ENCODE results near the gene ZNF273.
"Not testable (repeated sequence)": the region's sequence is repeated elsewhere in the genome, so short reads cannot be mapped to it uniquely, and the experiment has no call there.

The ZNF273 gene

DNA sequence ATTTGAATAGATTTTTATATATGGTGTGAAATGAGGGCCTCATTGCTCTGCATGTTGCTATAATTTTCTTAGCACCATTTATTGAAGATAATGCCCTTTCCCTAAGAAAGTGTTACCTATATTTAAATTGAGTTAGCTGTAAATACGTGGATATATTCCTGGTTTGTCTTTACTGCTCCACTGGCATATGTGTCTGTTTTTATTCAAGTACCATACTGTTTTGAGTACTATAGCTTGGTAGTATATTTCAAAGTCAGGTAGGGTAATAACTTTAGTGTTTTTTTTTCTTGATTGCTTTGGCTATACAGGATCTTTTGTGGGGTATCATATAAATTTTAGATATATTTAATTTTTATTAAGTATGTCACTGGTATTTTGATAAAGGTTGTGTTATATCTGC, 31.4 kb downstream of the ZNF273 start:
- Histone ChIP-seq H3K27me3 (ENCODE audit: control insufficient read depth, insufficient read depth, low read length) (no peaks in the 10 kb centered on the region), H3K9ac (ENCODE audit: low read depth, low read length) (no peak overlapping the region), H3K4me2 (ENCODE audit: low read length) (no peak overlapping the region), H3K36me3 (ENCODE audit: insufficient read depth, low read length) (no peaks in the 10 kb centered on the region), H3K9me3 (replicated peaks; ENCODE audit: low read length) (no peaks in the 10 kb centered on the region), H3K4me1 (ENCODE audit: control insufficient read depth, insufficient read depth, low read length) (no peaks in the 10 kb centered on the region), H3K4me3 (ENCODE audit: low read length) (no peak overlapping the region)

DNA sequence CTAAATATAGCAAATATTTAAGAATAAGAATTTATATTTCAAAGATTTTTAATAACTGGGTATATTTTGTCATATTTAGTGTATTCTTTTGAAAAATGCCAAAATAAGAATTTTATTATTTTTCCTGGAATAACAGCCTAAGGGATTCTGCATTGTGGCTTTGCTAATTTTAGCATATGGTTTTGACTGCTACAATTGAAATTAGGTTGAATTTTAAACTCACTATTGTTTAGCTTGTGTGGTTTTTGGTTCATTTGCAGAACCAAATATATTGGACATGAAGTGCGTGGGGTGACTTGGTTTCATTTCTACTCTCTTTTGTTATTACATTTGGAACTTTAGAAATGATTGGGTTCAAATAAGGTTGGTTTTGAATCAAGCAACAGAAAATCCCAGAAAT, 35.5 kb downstream of the ZNF273 start:
- no peaks in the 10 kb centered on the region for H3K4me1 ChIP-seq (ENCODE audit: control insufficient read depth, insufficient read depth, low read length)
- no peaks in the 10 kb centered on the region for H3K27me3 ChIP-seq (ENCODE audit: control insufficient read depth, insufficient read depth, low read length)
- H3K9me3 ChIP-seq (replicated peaks; ENCODE audit: low read length): no peaks in the 10 kb centered on the region
- no peaks in the 10 kb centered on the region for H3K36me3 ChIP-seq (ENCODE audit: insufficient read depth, low read length)
- no peak overlapping the region for H3K4me2 ChIP-seq (ENCODE audit: low read length)
- no peak overlapping the region for H3K9ac ChIP-seq (ENCODE audit: low read depth, low read length)
- H3K4me3 ChIP-seq (ENCODE audit: low read length): no peak overlapping the region

DNA sequence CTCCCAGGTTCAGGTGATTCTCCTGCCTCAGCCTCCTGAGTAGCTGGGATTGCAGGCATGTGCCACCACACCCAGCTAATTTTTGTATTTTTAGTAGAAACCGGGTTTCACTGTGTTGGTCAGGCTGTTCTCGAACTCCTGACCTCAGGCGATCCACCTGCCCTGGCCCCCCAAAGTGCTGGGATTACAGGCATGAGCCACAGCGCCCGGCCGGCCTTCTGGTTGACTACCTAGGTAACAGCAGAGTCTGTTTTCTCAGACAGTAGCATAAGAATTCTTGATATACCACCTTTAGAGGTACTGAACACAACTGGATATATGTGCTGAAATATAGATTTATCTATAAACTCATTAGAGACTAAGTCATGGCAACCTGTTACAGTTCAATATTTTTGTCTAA, 36.9 kb downstream of the ZNF273 start:
- not testable (repeated sequence) for H3K9me3 ChIP-seq (replicated peaks; ENCODE audit: low read length); H3K36me3 ChIP-seq (ENCODE audit: insufficient read depth, low read length); H3K27me3 ChIP-seq (ENCODE audit: control insufficient read depth, insufficient read depth, low read length); H3K4me1 ChIP-seq (ENCODE audit: control insufficient read depth, insufficient read depth, low read length); H3K4me2 ChIP-seq (ENCODE audit: low read length); H3K4me3 ChIP-seq (ENCODE audit: low read length); H3K9ac ChIP-seq (ENCODE audit: low read depth, low read length)

DNA sequence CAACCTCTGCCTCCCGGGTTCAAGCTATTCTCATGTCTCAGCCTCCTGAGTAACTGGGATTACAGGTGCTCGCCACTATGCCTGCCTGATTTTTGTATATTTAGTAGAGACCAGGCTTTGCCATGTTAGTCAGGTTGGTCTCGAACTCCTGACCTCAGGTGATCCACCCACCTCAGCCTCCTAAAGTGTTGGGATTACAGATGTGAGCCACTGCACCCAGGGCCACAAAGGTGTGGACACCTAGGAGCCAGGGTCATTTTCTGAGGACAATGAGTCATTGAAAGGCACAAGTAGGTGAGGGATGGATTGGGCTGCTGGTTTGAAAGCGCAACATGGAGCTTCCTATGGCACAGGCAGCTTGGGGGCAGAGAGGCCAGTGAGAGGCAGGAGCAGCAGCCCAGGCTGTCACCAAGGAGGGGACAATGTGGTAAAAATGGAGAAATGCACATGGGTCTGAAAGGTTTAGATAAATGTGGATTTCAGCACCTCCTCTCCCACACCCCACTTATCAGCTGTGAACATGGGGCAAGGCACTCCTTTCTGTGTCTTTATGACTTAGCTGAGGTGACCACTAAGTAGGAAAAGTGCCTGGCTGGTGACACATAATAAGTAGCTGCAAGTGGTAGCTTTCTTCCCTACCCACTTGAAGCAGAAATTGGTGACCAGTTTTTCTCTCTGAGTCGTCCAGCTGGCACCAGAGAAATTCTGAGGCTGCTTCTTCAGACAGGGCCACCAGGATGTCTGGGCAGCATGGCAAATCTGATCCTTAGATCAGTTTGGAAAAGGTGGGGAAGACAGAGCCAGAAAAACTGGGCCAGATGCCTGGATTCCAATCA, 41.8 kb downstream of the ZNF273 start:
- not testable (repeated sequence) for H3K4me1 ChIP-seq (ENCODE audit: control insufficient read depth, insufficient read depth, low read length); H3K9ac ChIP-seq (ENCODE audit: low read depth, low read length); H3K4me2 ChIP-seq (ENCODE audit: low read length); H3K36me3 ChIP-seq (ENCODE audit: insufficient read depth, low read length); H3K4me3 ChIP-seq (ENCODE audit: low read length); H3K9me3 ChIP-seq (replicated peaks; ENCODE audit: low read length)
- H3K27me3 ChIP-seq (ENCODE audit: control insufficient read depth, insufficient read depth, low read length): peaks cover 39% of the 10 kb centered on the region

DNA sequence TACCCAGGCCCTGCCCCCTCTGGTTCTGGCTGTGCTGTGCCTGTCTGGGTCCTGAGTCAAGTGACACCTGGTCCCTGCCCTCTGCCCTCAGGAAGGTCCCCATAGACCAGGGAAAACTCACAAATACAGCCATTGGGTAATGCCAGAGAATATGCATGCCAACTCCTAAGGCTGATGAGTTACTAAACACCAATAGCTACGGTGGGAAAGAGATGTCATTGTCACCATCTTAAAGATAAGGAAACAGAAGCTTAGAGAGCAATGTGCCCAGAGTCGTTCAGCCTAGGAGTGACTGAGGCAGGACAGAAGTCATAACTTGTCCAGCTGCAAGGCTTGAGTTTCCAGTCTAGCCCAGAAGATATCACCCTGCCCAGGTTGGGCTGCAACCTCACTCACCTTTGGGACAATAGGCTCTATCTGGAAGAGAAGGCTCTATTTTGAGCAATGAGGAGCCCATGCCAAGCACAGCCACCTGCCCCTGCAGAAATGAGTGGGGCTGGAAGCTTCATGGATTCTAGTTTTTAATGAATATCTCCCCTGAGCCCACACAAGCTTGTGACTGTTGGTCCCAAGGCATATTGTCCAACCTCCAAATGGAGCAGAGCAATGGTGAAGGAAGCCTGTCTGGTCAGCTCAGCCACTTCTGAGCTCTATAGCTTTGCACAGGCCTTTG, 42.6 kb downstream of the ZNF273 start:
- Histone ChIP-seq H3K4me2 (ENCODE audit: low read length) (no peak overlapping the region), H3K9ac (ENCODE audit: low read depth, low read length) (no peak overlapping the region), H3K4me3 (ENCODE audit: low read length) (no peak overlapping the region), H3K27me3 (ENCODE audit: control insufficient read depth, insufficient read depth, low read length) (peaks cover 44% of the 10 kb centered on the region), H3K9me3 (replicated peaks; ENCODE audit: low read length) (no peaks in the 10 kb centered on the region), H3K4me1 (ENCODE audit: control insufficient read depth, insufficient read depth, low read length) (peaks cover 7% of the 10 kb centered on the region), H3K36me3 (ENCODE audit: insufficient read depth, low read length) (no peaks in the 10 kb centered on the region)

DNA sequence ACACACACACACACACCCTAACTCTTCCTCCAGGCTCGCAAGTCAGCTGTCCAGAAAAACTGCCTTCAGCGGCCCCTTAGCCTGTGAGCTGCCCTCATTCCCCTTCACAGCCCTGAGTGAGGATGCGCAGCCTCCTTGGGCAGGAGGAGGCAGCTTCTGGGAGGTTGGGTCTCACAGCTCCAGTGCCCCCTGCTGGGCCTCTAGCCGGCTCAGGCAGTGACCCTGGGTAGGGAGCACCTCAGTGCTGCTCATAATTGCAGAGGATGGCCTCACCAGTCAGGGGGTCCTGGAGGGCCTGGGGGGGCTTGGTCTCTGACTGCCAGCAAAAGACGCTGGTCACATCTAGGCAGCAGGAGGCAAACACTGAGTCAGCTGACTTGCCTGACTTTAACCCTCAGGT, 43.7 kb downstream of the ZNF273 start:
- Histone ChIP-seq H3K27me3 (ENCODE audit: control insufficient read depth, insufficient read depth, low read length) (peaks cover 44% of the 10 kb centered on the region), H3K36me3 (ENCODE audit: insufficient read depth, low read length) (no peaks in the 10 kb centered on the region), H3K4me3 (ENCODE audit: low read length) (no peak overlapping the region), H3K9me3 (replicated peaks; ENCODE audit: low read length) (no peaks in the 10 kb centered on the region), H3K9ac (ENCODE audit: low read depth, low read length) (no peak overlapping the region), H3K4me1 (ENCODE audit: control insufficient read depth, insufficient read depth, low read length) (peaks cover 7% of the 10 kb centered on the region), H3K4me2 (ENCODE audit: low read length) (no peak overlapping the region)

DNA sequence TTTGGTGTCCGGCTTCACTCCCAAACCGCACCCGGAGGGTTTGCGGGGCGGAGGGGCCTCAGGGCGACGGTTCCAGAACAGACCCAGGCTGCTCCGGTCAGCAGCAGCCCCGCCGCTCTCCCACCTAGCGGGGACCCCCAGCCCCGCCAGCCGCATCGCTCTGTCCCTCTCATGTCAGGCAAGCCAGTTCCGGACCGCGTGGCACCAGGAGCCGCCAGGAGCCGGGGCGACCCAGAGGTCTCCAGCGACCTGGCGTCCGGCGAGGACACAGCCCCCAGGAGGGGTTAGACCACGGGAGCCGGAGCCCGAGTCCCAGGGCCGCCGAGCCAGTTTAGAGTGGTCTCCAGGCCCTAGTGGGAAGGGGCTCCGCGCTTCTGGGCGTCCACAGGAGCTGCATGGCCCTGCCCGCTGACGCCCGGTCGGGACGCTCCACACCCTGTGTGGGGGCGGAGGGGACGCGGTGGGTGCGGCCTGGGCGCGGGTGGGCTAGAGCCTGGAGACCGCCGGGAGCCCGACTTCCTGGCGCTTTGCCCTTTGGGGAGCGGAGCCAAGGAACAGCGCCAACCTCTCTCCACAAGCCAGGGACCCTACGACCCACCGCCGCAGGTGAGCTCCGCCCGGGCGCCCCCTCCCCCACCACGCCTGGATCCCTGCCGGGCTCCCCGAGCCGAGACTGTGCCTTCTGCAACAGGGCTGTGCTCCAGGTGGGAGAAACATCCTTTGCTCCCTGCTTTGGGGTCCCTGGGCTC, 44.4 kb downstream of the ZNF273 start:
- no peaks in the 10 kb centered on the region for H3K36me3 ChIP-seq (ENCODE audit: insufficient read depth, low read length)
- H3K9me3 ChIP-seq (replicated peaks; ENCODE audit: low read length): no peaks in the 10 kb centered on the region
- peak overlapping the region; percentile 39 for H3K4me3 ChIP-seq (ENCODE audit: low read length)
- H3K9ac ChIP-seq (ENCODE audit: low read depth, low read length): no peak overlapping the region
- H3K4me1 ChIP-seq (ENCODE audit: control insufficient read depth, insufficient read depth, low read length): peaks cover 7% of the 10 kb centered on the region
- peak overlapping the region; percentile 68 for H3K4me2 ChIP-seq (ENCODE audit: low read length)
- H3K27me3 ChIP-seq (ENCODE audit: control insufficient read depth, insufficient read depth, low read length): peaks cover 44% of the 10 kb centered on the region

DNA sequence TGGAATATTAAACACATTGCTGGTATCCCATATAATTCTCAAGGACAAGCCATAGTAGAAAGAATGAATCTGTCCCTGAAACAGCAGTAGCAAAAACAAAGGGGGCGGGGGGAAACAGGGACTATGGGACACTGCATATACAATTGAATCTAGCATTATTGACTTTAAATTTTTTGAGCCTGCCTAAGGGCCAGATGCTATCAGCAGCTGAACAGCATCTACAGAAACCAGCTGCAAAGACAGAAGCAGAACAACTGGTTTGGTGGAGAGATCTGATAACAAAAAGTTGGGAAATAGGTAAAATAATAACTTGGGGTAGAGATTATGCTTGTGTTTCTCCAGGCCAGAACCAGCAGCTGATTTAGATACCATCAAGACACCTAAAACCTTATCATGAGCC, 45.7 kb downstream of the ZNF273 start:
- H3K27me3 ChIP-seq (ENCODE audit: control insufficient read depth, insufficient read depth, low read length): peaks cover 44% of the 10 kb centered on the region
- not testable (repeated sequence) for H3K4me1 ChIP-seq (ENCODE audit: control insufficient read depth, insufficient read depth, low read length); H3K4me3 ChIP-seq (ENCODE audit: low read length); H3K9ac ChIP-seq (ENCODE audit: low read depth, low read length); H3K4me2 ChIP-seq (ENCODE audit: low read length); H3K9me3 ChIP-seq (replicated peaks; ENCODE audit: low read length); H3K36me3 ChIP-seq (ENCODE audit: insufficient read depth, low read length)

DNA sequence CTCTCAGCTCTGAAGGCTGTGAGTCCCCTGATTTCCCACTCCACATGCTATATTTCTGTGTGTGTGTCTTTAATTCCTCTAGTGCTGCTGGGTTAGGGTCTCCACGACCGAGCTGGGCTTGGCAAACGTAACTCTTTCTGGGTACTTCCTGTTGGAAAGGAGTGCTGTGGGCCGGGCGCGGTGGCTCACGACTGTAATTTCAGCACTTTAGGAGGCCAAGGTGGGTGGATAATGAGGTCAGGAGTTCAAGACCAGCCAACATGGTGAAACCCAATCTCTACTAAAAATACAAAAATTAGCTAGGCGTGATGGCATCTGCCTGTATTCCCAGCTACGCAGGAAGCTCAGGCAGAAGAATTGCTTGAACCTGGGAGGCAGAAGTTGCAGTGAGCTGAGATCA, 47.6 kb downstream of the ZNF273 start:
- H3K4me1 ChIP-seq (ENCODE audit: control insufficient read depth, insufficient read depth, low read length); H3K4me3 ChIP-seq (ENCODE audit: low read length); H3K9ac ChIP-seq (ENCODE audit: low read depth, low read length); H3K36me3 ChIP-seq (ENCODE audit: insufficient read depth, low read length); H3K9me3 ChIP-seq (replicated peaks; ENCODE audit: low read length); H3K4me2 ChIP-seq (ENCODE audit: low read length): not testable (repeated sequence)
- peaks cover 41% of the 10 kb centered on the region for H3K27me3 ChIP-seq (ENCODE audit: control insufficient read depth, insufficient read depth, low read length)

DNA sequence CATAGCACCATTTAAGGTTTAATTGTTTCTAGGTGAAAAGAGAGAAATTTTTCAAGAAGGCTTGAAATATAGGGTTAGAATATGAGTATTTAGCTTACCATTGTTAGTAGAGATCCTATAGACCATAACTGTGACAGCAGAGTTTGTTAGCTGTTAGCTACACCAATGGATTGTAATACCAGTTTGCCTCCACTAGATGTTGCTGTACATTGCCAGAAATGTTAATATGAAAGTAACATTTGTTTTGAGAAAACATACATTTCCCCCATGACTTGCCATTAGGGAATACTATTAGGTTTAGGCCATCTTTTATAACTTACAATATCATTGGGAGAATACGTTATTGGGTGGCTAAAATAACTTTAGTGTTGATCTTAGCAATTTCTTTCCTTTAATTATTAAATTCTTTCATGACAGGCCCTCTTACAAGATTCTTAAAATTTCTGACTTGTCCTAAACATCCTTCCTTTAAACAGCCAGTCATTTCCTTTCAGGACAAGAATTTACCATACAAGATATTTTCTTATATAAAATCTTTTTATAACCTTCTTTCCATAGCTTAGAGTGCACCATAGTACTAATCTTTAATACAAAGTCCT, 48.3 kb downstream of the ZNF273 start:
- Histone ChIP-seq H3K27me3 (ENCODE audit: control insufficient read depth, insufficient read depth, low read length) (peaks cover 34% of the 10 kb centered on the region), H3K4me1 (ENCODE audit: control insufficient read depth, insufficient read depth, low read length) (peaks cover 7% of the 10 kb centered on the region), H3K9me3 (replicated peaks; ENCODE audit: low read length) (no peaks in the 10 kb centered on the region), H3K4me3 (ENCODE audit: low read length) (no peak overlapping the region), H3K9ac (ENCODE audit: low read depth, low read length) (no peak overlapping the region), H3K36me3 (ENCODE audit: insufficient read depth, low read length) (no peaks in the 10 kb centered on the region), H3K4me2 (ENCODE audit: low read length) (no peak overlapping the region)

DNA sequence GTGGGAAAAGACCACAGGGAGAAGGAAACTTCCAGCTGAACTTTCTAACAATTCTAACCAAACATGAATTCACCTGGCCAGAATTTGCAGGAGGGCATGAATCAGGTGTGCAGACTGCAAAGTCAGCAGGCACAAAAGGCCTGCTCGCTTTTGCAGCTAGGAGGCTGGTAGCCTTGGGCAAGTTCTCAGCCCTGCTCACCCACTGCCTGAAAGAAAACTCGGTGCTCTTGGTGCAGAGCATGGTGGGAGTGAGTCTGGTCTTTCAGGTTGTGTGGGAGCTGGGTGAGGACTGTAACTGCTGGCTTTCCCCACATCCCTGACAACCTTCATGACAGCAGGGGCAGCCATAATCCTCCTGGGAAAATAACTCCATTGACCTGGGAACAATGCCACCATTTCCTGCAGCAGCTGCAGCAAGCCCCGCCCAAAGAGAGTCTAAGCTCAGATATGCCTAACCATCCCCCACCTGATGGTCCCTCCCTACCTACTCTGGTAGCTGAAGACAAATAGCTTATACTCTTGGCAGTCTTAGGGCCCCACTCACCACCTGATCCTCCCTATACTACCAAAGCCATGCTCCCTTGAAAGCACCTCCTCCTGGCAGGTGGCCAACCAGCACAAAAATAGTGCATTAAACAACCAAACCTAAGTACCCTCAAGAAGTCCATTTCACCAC, 56.1 kb downstream of the ZNF273 start:
- Histone ChIP-seq H3K4me1 (ENCODE audit: control insufficient read depth, insufficient read depth, low read length) (no peaks in the 10 kb centered on the region), H3K27me3 (ENCODE audit: control insufficient read depth, insufficient read depth, low read length) (no peaks in the 10 kb centered on the region), H3K4me2 (ENCODE audit: low read length) (no peak overlapping the region), H3K9me3 (replicated peaks; ENCODE audit: low read length) (no peaks in the 10 kb centered on the region), H3K4me3 (ENCODE audit: low read length) (no peak overlapping the region), H3K9ac (ENCODE audit: low read depth, low read length) (no peak overlapping the region), H3K36me3 (ENCODE audit: insufficient read depth, low read length) (no peaks in the 10 kb centered on the region)
